Glomerular endothelial cell (primary cell): ENCODE results near the gene ATP8A2. TPM values are rescaled to one million over a fixed set of nuclear protein-coding genes. Genes with fewer than 3 reads are reported as not detected.

ENCODE experiments used
- DNase-seq: peaks from one replicate; pipeline ENCODE4 v3.0.0-alpha.2; 2011; ENCODE audit warnings: low read depth, low spot score; ENCODE audit errors: extremely low read depth
- total RNA-seq: library from RNA; depleted of rRNA; stranded (reverse); fragments of >200 nt; gene quantifications from 2 replicates; pipeline ENCODE4 v1.2.3, GENCODE V29; 2015

Gene ATP8A2
- total RNA-seq, 1 donor from 2014 or later: 0.12 TPM

DNA sequence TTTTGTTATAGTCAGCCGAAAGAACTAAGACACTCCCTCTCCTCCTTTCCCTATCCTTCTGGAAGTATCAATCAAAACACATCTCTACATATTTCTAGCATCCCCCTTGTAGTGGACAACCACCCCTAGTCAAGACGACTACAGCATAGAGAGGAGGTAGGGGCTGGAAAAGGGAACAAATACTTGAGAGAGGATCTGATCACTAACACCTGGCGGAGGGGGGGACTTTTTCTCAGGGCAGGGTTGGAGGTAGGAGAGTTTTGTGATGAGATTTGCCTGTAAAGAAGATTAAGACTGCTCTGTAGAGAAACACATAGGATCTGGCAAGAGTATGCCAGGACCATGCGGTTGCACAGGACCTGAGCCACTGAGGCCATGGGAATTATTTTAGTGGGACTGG is 471.9 kb downstream of the ATP8A2 start:
- no peak for DNase-seq

- DNase-seq: no peak
Observed at GRCh38 chr13:25844559-25845434, 473.0 kb downstream of the ATP8A2 start.

GRCh38 chr13:25846222-25846984 is 474.6 kb downstream of the ATP8A2 start:
- DNase-seq: no peak

GRCh38 chr13:25847145-25847544 is 475.4 kb downstream of the ATP8A2 start:
- no peak for DNase-seq

- DNase-seq: no peak
Observed at GRCh38 chr13:25847635-25848626, 476.2 kb downstream of the ATP8A2 start.

DNA sequence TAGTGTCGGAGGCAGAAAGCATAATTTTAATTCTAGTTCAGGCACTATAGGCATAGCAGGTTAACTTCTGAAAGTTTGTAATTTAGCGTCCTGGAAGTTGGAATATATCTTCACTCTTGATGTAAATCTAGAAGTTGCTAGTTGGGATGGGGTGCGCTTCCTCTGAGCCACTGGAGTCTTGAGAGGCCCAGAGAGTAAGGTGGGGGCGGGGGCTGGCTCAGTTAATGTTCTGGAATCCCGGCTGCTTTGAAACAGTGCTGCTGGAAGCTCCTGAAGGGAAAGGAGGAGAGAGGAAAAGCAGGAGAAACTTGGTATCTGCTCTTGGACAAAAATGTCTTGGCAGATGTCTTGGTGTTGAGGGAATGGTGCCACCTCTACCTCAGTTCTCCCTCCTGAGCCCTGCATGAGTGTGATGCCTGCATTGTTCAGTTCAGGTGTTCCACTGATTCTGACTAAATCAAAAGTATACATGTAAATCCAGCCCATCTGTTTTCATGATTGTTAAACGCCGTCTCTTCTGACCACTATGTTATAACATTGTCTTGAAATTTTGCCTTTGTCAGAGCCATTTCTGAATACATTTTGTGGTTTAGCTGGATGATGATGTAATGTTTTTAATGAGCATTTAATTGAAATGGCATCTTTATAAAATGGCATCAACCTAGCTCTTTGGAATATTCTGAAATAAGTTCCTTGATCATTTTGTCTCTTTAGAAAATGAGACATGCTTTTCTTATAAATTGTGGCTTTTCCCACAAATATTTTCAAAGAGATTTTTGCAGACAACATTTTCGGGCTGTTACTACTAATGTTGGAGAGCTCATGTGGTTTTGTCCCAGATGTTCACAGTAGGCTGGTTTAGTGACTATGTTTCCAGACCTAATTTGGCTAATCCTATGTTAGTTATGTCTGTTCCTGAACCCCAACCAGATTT is 477.3 kb downstream of the ATP8A2 start:
- no peak for DNase-seq

DNA sequence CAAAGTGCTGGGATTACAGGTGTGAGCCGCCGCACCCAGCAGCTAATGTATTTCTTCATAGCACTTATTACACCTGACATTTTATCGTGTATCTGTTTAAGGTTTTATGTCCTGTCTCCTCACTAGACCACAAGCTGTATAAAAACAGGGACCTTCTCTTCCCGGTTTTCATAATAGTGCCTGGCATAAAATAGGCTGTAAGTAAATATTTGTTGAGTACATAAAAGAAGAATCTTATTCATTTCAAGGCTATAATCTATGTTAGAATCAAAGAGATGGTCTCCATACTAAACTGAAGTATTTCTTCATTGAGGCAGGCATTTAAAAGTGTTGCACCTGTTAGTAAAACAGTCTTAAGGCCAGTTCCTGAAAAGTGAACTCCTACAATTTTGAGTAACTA is 486.1 kb downstream of the ATP8A2 start:
- DNase-seq: no peak

DNA sequence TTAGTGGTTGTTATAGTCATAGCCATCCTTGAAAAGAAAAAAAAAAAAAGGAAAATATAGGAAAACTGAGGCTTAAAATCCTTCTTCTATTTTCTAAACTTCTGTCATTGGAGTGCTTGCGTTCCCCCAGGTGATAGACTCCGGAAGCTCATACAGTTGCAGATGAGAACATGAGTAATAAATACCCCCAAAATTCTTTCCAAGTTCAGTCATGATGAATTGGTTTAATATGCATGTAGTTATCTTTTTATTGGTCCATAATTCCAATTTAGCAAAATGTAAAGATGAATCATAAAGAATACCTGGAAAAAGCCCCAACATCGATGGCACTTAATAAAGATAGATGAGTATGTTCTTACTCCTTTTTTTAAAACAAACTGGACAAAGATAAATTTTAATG is 487.8 kb downstream of the ATP8A2 start:
- DNase-seq: no peak

GRCh38 chr13:25860265-25860664 is 488.5 kb downstream of the ATP8A2 start:
- DNase-seq: no peak

GRCh38 chr13:25860862-25861261 is 489.1 kb downstream of the ATP8A2 start:
- no peak for DNase-seq

DNA sequence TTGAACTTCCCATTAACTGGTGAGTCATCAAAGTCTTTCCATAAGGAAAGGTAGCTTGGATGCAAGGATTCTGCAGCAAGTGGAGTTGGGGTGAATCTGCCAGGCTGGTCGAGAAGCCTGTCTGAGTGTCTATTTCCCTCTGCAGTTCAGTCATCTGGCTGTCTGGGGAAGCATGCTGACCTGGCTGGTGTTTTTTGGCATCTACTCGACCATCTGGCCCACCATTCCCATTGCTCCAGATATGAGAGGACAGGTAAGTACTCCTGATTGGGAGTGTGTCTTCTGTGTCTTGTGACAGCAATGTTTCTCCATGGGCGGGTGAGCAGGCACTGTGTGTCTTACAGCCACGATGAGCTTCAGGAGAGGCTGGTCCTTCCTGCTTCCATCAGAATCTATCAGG is 490.4 kb downstream of the ATP8A2 start:
- DNase-seq: no peak

DNA sequence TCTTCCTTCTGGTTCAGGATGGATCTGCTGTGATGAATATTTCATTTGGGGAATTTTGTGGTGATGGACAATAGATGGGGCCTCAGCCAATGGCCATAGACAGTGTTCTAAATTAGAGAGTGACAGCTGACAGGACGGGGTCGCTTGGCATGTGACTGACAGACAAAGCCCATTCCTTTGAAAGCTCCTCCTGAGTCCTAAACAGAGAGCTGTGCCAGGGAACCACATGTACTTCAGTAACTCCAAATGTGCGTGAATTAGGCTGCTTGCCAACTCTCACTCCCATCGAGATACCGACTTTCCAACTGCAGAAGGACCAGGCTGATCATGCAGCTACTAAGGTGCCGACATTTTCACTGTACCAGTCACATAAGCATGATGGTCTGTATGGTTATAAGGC is 492.3 kb downstream of the ATP8A2 start:
- no peak for DNase-seq

- no peak for DNase-seq
Observed at GRCh38 chr13:25864936-25865335, 493.2 kb downstream of the ATP8A2 start.

GRCh38 chr13:25865391-25865790 is 493.6 kb downstream of the ATP8A2 start:
- no peak for DNase-seq

GRCh38 chr13:25867038-25867437 is 495.3 kb downstream of the ATP8A2 start:
- DNase-seq: no peak

GRCh38 chr13:25868490-25868889 is 496.7 kb downstream of the ATP8A2 start:
- no peak for DNase-seq

GRCh38 chr13:25869941-25870340 is 498.2 kb downstream of the ATP8A2 start:
- no peak for DNase-seq

GRCh38 chr13:25871389-25872125 is 499.8 kb downstream of the ATP8A2 start:
- no peak for DNase-seq
